ENCODE data around the gene EXOSC10.

EXOSC10 gene

GRCh38 chr1:11056504-11056903, 43.2 kb downstream of the EXOSC10 start:
- Histone ChIP-seq H3K4me1 (ENCODE audit: control insufficient read depth, insufficient read depth, low read length) (no peaks in the 10 kb centered on the region), H3K36me3 (ENCODE audit: control insufficient read depth in 2 of 2, insufficient read depth in 1 of 2, low read length in 2 of 2) (peaks cover 19 to 51% of the 10 kb centered on the region in 2 experiments; a peak in 2 of 3 replicates), H3K9me3 (ENCODE audit: control insufficient read depth, insufficient read depth, low read depth, low read length) (no peaks in the 10 kb centered on the region), H3K4me3 (ENCODE audit: low read depth, low read length) (no peak overlapping the region), H3K27ac (ENCODE audit: extremely low read depth, low read depth, low read length) (no peak overlapping the region)
- POLR2A ChIA-PET = no interaction called here
- CTCF ChIA-PET = interaction anchor here (3.1 kb wide), 1 partner anchor 19 kb away, joined by 20 read pairs; no protein-coding TSS in a partner anchor
- TF ChIP-seq RBAK (tag by site-specific recombination; IDR thresholded peaks at IDR 0.05) = no peak
- no peak for TF ChIP-seq OVOL3 (tag by site-specific recombination; IDR thresholded peaks at IDR 0.05)
- no peak for TF ChIP-seq ZBTB8A (tag by site-specific recombination; IDR thresholded peaks at IDR 0.05)
- no peak for TF ChIP-seq MYNN (tag by site-specific recombination; IDR thresholded peaks at IDR 0.05; ENCODE audit: borderline replicate concordance)
- no peak for TF ChIP-seq INSM2 (tag by site-specific recombination; IDR thresholded peaks at IDR 0.05)
- TF ChIP-seq ZSCAN16 (tag by site-specific recombination; IDR thresholded peaks at IDR 0.05) = no peak
- TF ChIP-seq ZSCAN30 (tag by site-specific recombination; IDR thresholded peaks at IDR 0.05) = no peak
- TF ChIP-seq PATZ1 (tag by site-specific recombination; IDR thresholded peaks at IDR 0.05) = no peak
- TF ChIP-seq ZBTB11 (tag by site-specific recombination; conservative IDR thresholded peaks at IDR 0.05; ENCODE audit: low read depth) = no peak
- TF ChIP-seq HIC1 (tag by site-specific recombination; IDR thresholded peaks at IDR 0.05) = no peak
- no peak for TF ChIP-seq ZNF449 (tag by site-specific recombination; IDR thresholded peaks at IDR 0.05)
- no peak for TF ChIP-seq ZFHX2 (tag by site-specific recombination; conservative IDR thresholded peaks at IDR 0.05)
- TF ChIP-seq ZXDB (tag by site-specific recombination; IDR thresholded peaks at IDR 0.05) = no peak
- no peak for TF ChIP-seq ZNF654 (tag by site-specific recombination; IDR thresholded peaks at IDR 0.05; ENCODE audit: low read depth)
- TF ChIP-seq ZNF311 (tag by site-specific recombination; IDR thresholded peaks at IDR 0.05; ENCODE audit: borderline replicate concordance) = no peak

All from HEK293 (cell line).